Stimulated activated naive CD8-positive, alpha-beta T cell treated with anti-CD3 and anti-CD28 coated beads, Interleukin-15, Interleukin-2, amounts not matched to agents 100 ng/mL and 50 ng/mL, for 24 hours (primary cell): ENCODE results near the gene ADA.
A peak's percentile ranks its signal among the peaks of the same experiment; 100 is the strongest.
"Not testable (repeated sequence)": the region's sequence is repeated elsewhere in the genome, so short reads cannot be mapped to it uniquely, and the experiment has no call there.

Experiments
- H3K27ac Mint-ChIP-seq: one replicate; pipeline ENCODE4 v1.8.0; 2021; ENCODE audit warnings: mild to moderate bottlenecking, mixed read lengths
- H3K27me3 Mint-ChIP-seq: one replicate; pipeline ENCODE4 v1.8.0; 2021; ENCODE audit warnings: mixed read lengths
- H3K36me3 Mint-ChIP-seq: one replicate; pipeline ENCODE4 v1.8.0; 2021; ENCODE audit warnings: low read depth, mixed read lengths
- H3K4me1 Mint-ChIP-seq: one replicate; pipeline ENCODE4 v1.8.0; 2021; ENCODE audit warnings: low read depth, mixed read lengths
- H3K4me3 Mint-ChIP-seq: one replicate; pipeline ENCODE4 v1.8.0; 2021; ENCODE audit warnings: mild to moderate bottlenecking, mixed read lengths
- H3K9me3 Mint-ChIP-seq: one replicate; pipeline ENCODE4 v1.8.0; 2021; ENCODE audit warnings: mixed read lengths

ADA gene

GRCh38 chr20:44651684-44652423 is at the start of gene ADA:
TSS of gene ADA (minus strand) at chr20:44651699. CDS start at chr20:44651607, 92 bp downstream.
- peaks cover 49% of the 10 kb centered on the region for H3K4me1 Mint-ChIP-seq
- H3K4me3 Mint-ChIP-seq = peak within 1 kb of the TSS; percentile 90
- H3K9me3 Mint-ChIP-seq = no peaks in the 10 kb centered on the region
- H3K27me3 Mint-ChIP-seq = no peaks in the 10 kb centered on the region
- H3K27ac Mint-ChIP-seq = peak within 1 kb of the TSS; percentile 93
- H3K36me3 Mint-ChIP-seq = no peaks in the 10 kb centered on the region

- Mint-ChIP-seq H3K36me3 (no peaks in the 10 kb centered on the region), H3K27me3 (no peaks in the 10 kb centered on the region), H3K4me3 (no peak overlapping the region), H3K27ac (no peak overlapping the region), H3K4me1 (no peaks in the 10 kb centered on the region), H3K9me3 (no peaks in the 10 kb centered on the region)
These were observed 48.8 kb upstream of the ADA start for GRCh38 chr20:44700306-44700705.

- H3K4me3 Mint-ChIP-seq = no peak overlapping the region
- no peaks in the 10 kb centered on the region for H3K27me3 Mint-ChIP-seq
These were observed 46.9 kb upstream of the ADA start for GRCh38 chr20:44698351-44698750.

GRCh38 chr20:44697041-44697440 is 45.5 kb upstream of the ADA start:
- not testable (repeated sequence) for H3K27me3 Mint-ChIP-seq, H3K4me3 Mint-ChIP-seq, H3K27ac Mint-ChIP-seq, H3K9me3 Mint-ChIP-seq, H3K4me1 Mint-ChIP-seq, H3K36me3 Mint-ChIP-seq

More at GRCh38 chr20:44698351-44698750, 46.9 kb upstream of the ADA start:
- H3K27ac Mint-ChIP-seq = no peak overlapping the region
- no peaks in the 10 kb centered on the region for H3K4me1 Mint-ChIP-seq
- no peaks in the 10 kb centered on the region for H3K36me3 Mint-ChIP-seq
- H3K9me3 Mint-ChIP-seq = no peaks in the 10 kb centered on the region

- Mint-ChIP-seq H3K9me3 (no peaks in the 10 kb centered on the region), H3K4me1 (no peaks in the 10 kb centered on the region), H3K4me3 (no peak overlapping the region), H3K36me3 (no peaks in the 10 kb centered on the region), H3K27ac (no peak overlapping the region), H3K27me3 (no peaks in the 10 kb centered on the region)
These were observed 44.8 kb upstream of the ADA start for GRCh38 chr20:44696315-44696714.

- H3K36me3 Mint-ChIP-seq = no peaks in the 10 kb centered on the region
- no peaks in the 10 kb centered on the region for H3K4me1 Mint-ChIP-seq
- no peaks in the 10 kb centered on the region for H3K9me3 Mint-ChIP-seq
- H3K4me3 Mint-ChIP-seq = no peak overlapping the region
- no peak overlapping the region for H3K27ac Mint-ChIP-seq
- H3K27me3 Mint-ChIP-seq = no peaks in the 10 kb centered on the region
These were observed 44.3 kb upstream of the ADA start for GRCh38 chr20:44695674-44696300.

- Mint-ChIP-seq H3K36me3 (no peaks in the 10 kb centered on the region), H3K27me3 (no peaks in the 10 kb centered on the region)
These were observed 43.8 kb upstream of the ADA start for GRCh38 chr20:44695295-44695673.

GRCh38 chr20:44694159-44694558 is 42.7 kb upstream of the ADA start:
- H3K27me3 Mint-ChIP-seq = no peaks in the 10 kb centered on the region
- no peak overlapping the region for H3K4me3 Mint-ChIP-seq
- no peaks in the 10 kb centered on the region for H3K9me3 Mint-ChIP-seq
- no peak overlapping the region for H3K27ac Mint-ChIP-seq
- no peaks in the 10 kb centered on the region for H3K36me3 Mint-ChIP-seq
- H3K4me1 Mint-ChIP-seq = no peaks in the 10 kb centered on the region

More at GRCh38 chr20:44695295-44695673, 43.8 kb upstream of the ADA start:
- H3K4me3 Mint-ChIP-seq = no peak overlapping the region
- H3K9me3 Mint-ChIP-seq = no peaks in the 10 kb centered on the region
- H3K4me1 Mint-ChIP-seq = no peaks in the 10 kb centered on the region
- H3K27ac Mint-ChIP-seq = no peak overlapping the region

GRCh38 chr20:44693627-44694026 is 42.1 kb upstream of the ADA start:
- Mint-ChIP-seq H3K27me3 (no peaks in the 10 kb centered on the region), H3K4me1 (no peaks in the 10 kb centered on the region), H3K36me3 (no peaks in the 10 kb centered on the region), H3K27ac (no peak overlapping the region), H3K4me3 (no peak overlapping the region), H3K9me3 (no peaks in the 10 kb centered on the region)

- H3K27me3 Mint-ChIP-seq = no peaks in the 10 kb centered on the region
- no peaks in the 10 kb centered on the region for H3K9me3 Mint-ChIP-seq
- H3K4me3 Mint-ChIP-seq = no peak overlapping the region
- H3K36me3 Mint-ChIP-seq = no peaks in the 10 kb centered on the region
- H3K4me1 Mint-ChIP-seq = no peaks in the 10 kb centered on the region
- H3K27ac Mint-ChIP-seq = no peak overlapping the region
These were observed 41.5 kb upstream of the ADA start for GRCh38 chr20:44692932-44693480.

GRCh38 chr20:44691424-44692423 is 40.2 kb upstream of the ADA start:
- Mint-ChIP-seq H3K4me3 (no peak overlapping the region), H3K36me3 (no peaks in the 10 kb centered on the region), H3K4me1 (no peaks in the 10 kb centered on the region), H3K27ac (no peak overlapping the region), H3K27me3 (peaks cover 8% of the 10 kb centered on the region), H3K9me3 (no peaks in the 10 kb centered on the region)

GRCh38 chr20:44690781-44691423 is 39.4 kb upstream of the ADA start:
- H3K9me3 Mint-ChIP-seq = no peaks in the 10 kb centered on the region
- H3K36me3 Mint-ChIP-seq = no peaks in the 10 kb centered on the region
- peaks cover 8% of the 10 kb centered on the region for H3K27me3 Mint-ChIP-seq
- no peaks in the 10 kb centered on the region for H3K4me1 Mint-ChIP-seq
- no peak overlapping the region for H3K4me3 Mint-ChIP-seq
- no peak overlapping the region for H3K27ac Mint-ChIP-seq

- peaks cover 8% of the 10 kb centered on the region for H3K27me3 Mint-ChIP-seq
- no peaks in the 10 kb centered on the region for H3K36me3 Mint-ChIP-seq
- no peak overlapping the region for H3K4me3 Mint-ChIP-seq
- no peak overlapping the region for H3K27ac Mint-ChIP-seq
- peaks cover 5% of the 10 kb centered on the region for H3K4me1 Mint-ChIP-seq
- no peaks in the 10 kb centered on the region for H3K9me3 Mint-ChIP-seq
These were observed 38.3 kb upstream of the ADA start for GRCh38 chr20:44689809-44690208.

- Mint-ChIP-seq H3K9me3 (no peaks in the 10 kb centered on the region), H3K27ac (no peak overlapping the region), H3K4me3 (no peak overlapping the region), H3K27me3 (peaks cover 8% of the 10 kb centered on the region), H3K4me1 (peaks cover 5% of the 10 kb centered on the region), H3K36me3 (no peaks in the 10 kb centered on the region)
These were observed 36.6 kb upstream of the ADA start for GRCh38 chr20:44688053-44688625.
